Measurements from ENCODE around the gene CCNL2. TPM values are rescaled to one million over a fixed set of nuclear protein-coding genes. Genes with fewer than 3 reads are reported as not detected.
A peak's percentile ranks its signal among the peaks of the same experiment; 100 is the strongest.

CCNL2 gene
- polyA plus RNA-seq, 4 donors: 71.9 to 224 (median 198) TPM

- H3K27me3 ChIP-seq (ENCODE audit: control insufficient read depth in 3 of 3, insufficient read depth in 3 of 3, low read length in 3 of 3): no peaks in the 10 kb centered on the region
- DNase-seq (no peak), FAIRE-seq (no peak)
- WGBS, 3 donors: 87 to 88% (median 87%) methylated on average over 42 to 45 of the region's 45 CpGs
- H3K4me1 ChIP-seq (ENCODE audit: control insufficient read depth in 3 of 3, insufficient read depth in 2 of 3, low read depth in 1 of 3, low read length in 2 of 3): peaks cover 0 to 62% (median 2%) of the 10 kb centered on the region in 3 donors
- peak overlapping the region in 1 of 3 donors; percentile 62 for H3K27ac ChIP-seq (ENCODE audit: low read depth in 1 of 3, low read length in 2 of 3)
- no peaks in the 10 kb centered on the region for H3K9me3 ChIP-seq (ENCODE audit: control insufficient read depth in 2 of 2, insufficient read depth in 1 of 2, low read depth in 1 of 2, low read length in 1 of 2)
- H3K4me3 ChIP-seq (ENCODE audit: low read depth in 1 of 3, low read length in 3 of 3): peak overlapping the region in 1 of 3 donors; percentile 71
- H3K36me3 ChIP-seq (ENCODE audit: control insufficient read depth in 3 of 3, insufficient read depth in 2 of 3, low read depth in 1 of 3, low read length in 3 of 3): peaks cover 0 to 47% (median 0%) of the 10 kb centered on the region in 3 donors
Measured at GRCh38 chr1:1438531-1439381, 39.6 kb upstream of the CCNL2 start.

GRCh38 chr1:1437904-1438376, 38.8 kb upstream of the CCNL2 start:
- H3K4me3 ChIP-seq (ENCODE audit: low read depth in 1 of 3, low read length in 3 of 3): peak overlapping the region in 1 of 3 donors; percentile 71
- 20 to 57% (median 25%) methylated on average over 11 of the region's 11 CpGs for WGBS, 3 donors
- H3K36me3 ChIP-seq (ENCODE audit: control insufficient read depth in 3 of 3, insufficient read depth in 2 of 3, low read depth in 1 of 3, low read length in 3 of 3): peaks cover 0 to 47% (median 0%) of the 10 kb centered on the region in 3 donors
- no peaks in the 10 kb centered on the region for H3K27me3 ChIP-seq (ENCODE audit: control insufficient read depth in 3 of 3, insufficient read depth in 3 of 3, low read length in 3 of 3)
- H3K27ac ChIP-seq (ENCODE audit: low read depth in 1 of 3, low read length in 2 of 3): peak overlapping the region in 1 of 3 donors; percentile 62
- H3K4me1 ChIP-seq (ENCODE audit: control insufficient read depth in 3 of 3, insufficient read depth in 2 of 3, low read depth in 1 of 3, low read length in 2 of 3): peaks cover 0 to 70% (median 2%) of the 10 kb centered on the region in 3 donors
- no peaks in the 10 kb centered on the region for H3K9me3 ChIP-seq (ENCODE audit: control insufficient read depth in 2 of 2, insufficient read depth in 1 of 2, low read depth in 1 of 2, low read length in 1 of 2)
- FAIRE-seq: no peak
- peak; percentile 52 to 93 for DNase-seq

- H3K9me3 ChIP-seq (ENCODE audit: control insufficient read depth in 2 of 2, insufficient read depth in 1 of 2, low read depth in 1 of 2, low read length in 1 of 2): no peaks in the 10 kb centered on the region
- H3K36me3 ChIP-seq (ENCODE audit: control insufficient read depth in 3 of 3, insufficient read depth in 2 of 3, low read depth in 1 of 3, low read length in 3 of 3): peaks cover 0 to 44% (median 0%) of the 10 kb centered on the region in 3 donors
- WGBS, 3 donors: 83 to 86% (median 84%) methylated on average over 31 of the region's 31 CpGs
- H3K4me3 ChIP-seq (ENCODE audit: low read depth in 1 of 3, low read length in 3 of 3): peak overlapping the region in 1 of 3 donors; percentile 71
- DNase-seq (peak in 1 of 2 donors; percentile 5), FAIRE-seq (no peak)
- H3K27ac ChIP-seq (ENCODE audit: low read depth in 1 of 3, low read length in 2 of 3): peak overlapping the region in 1 of 3 donors; percentile 62
- H3K27me3 ChIP-seq (ENCODE audit: control insufficient read depth in 3 of 3, insufficient read depth in 3 of 3, low read length in 3 of 3): no peaks in the 10 kb centered on the region
- peaks cover 0 to 77% (median 5%) of the 10 kb centered on the region in 3 donors for H3K4me1 ChIP-seq (ENCODE audit: control insufficient read depth in 3 of 3, insufficient read depth in 2 of 3, low read depth in 1 of 3, low read length in 2 of 3)
Measured at GRCh38 chr1:1437033-1437903, 38.1 kb upstream of the CCNL2 start.

GRCh38 chr1:1436630-1437032, 37.5 kb upstream of the CCNL2 start:
- no peak overlapping the region for H3K27ac ChIP-seq (ENCODE audit: low read depth in 1 of 3, low read length in 2 of 3)
- H3K36me3 ChIP-seq (ENCODE audit: control insufficient read depth in 3 of 3, insufficient read depth in 2 of 3, low read depth in 1 of 3, low read length in 3 of 3): peaks cover 0 to 40% (median 0%) of the 10 kb centered on the region in 3 donors
- no peaks in the 10 kb centered on the region for H3K27me3 ChIP-seq (ENCODE audit: control insufficient read depth in 3 of 3, insufficient read depth in 3 of 3, low read length in 3 of 3)
- peak overlapping the region in 1 of 3 donors; percentile 71 for H3K4me3 ChIP-seq (ENCODE audit: low read depth in 1 of 3, low read length in 3 of 3)
- WGBS, 3 donors: 83 to 91% (median 89%) methylated on average over 7 of the region's 7 CpGs
- FAIRE-seq (no peak), DNase-seq (peak in 1 of 2 donors; percentile 20)
- peaks cover 0 to 81% (median 6%) of the 10 kb centered on the region in 3 donors for H3K4me1 ChIP-seq (ENCODE audit: control insufficient read depth in 3 of 3, insufficient read depth in 2 of 3, low read depth in 1 of 3, low read length in 2 of 3)
- no peaks in the 10 kb centered on the region for H3K9me3 ChIP-seq (ENCODE audit: control insufficient read depth in 2 of 2, insufficient read depth in 1 of 2, low read depth in 1 of 2, low read length in 1 of 2)

- Histone ChIP-seq H3K4me1 (ENCODE audit: control insufficient read depth in 3 of 3, insufficient read depth in 2 of 3, low read depth in 1 of 3, low read length in 2 of 3) (peaks cover 0 to 81% (median 6%) of the 10 kb centered on the region in 3 donors), H3K27me3 (ENCODE audit: control insufficient read depth in 3 of 3, insufficient read depth in 3 of 3, low read length in 3 of 3) (no peaks in the 10 kb centered on the region), H3K9me3 (ENCODE audit: control insufficient read depth in 2 of 2, insufficient read depth in 1 of 2, low read depth in 1 of 2, low read length in 1 of 2) (no peaks in the 10 kb centered on the region), H3K27ac (ENCODE audit: low read depth in 1 of 3, low read length in 2 of 3) (peak overlapping the region in 1 of 3 donors; percentile 30), H3K36me3 (ENCODE audit: control insufficient read depth in 3 of 3, insufficient read depth in 2 of 3, low read depth in 1 of 3, low read length in 3 of 3) (peaks cover 0 to 34% (median 0%) of the 10 kb centered on the region in 3 donors), H3K4me3 (ENCODE audit: low read depth in 1 of 3, low read length in 3 of 3) (peak overlapping the region; percentile 46 to 71 (median 71))
- WGBS, 3 donors: 15 to 19% (median 17%) methylated on average over 34 to 40 of the region's 40 CpGs
- FAIRE-seq (no peak), DNase-seq (peak in 1 of 2 donors; percentile 5)
Measured at GRCh38 chr1:1435911-1436629, 36.9 kb upstream of the CCNL2 start.

GRCh38 chr1:1435106-1435903, 36.2 kb upstream of the CCNL2 start, which contains the start of gene VWA1:
VWA1 (plus strand) TSS chr1:1435690; CDS start chr1:1435749, 59 bp downstream.
- H3K27me3 ChIP-seq (ENCODE audit: control insufficient read depth in 3 of 3, insufficient read depth in 3 of 3, low read length in 3 of 3): no peaks in the 10 kb centered on the region
- FAIRE-seq: no peak
- WGBS, 3 donors: 9 to 23% (median 10%) methylated on average over 35 to 89 of the region's 89 CpGs
- H3K4me1 ChIP-seq (ENCODE audit: control insufficient read depth in 3 of 3, insufficient read depth in 2 of 3, low read depth in 1 of 3, low read length in 2 of 3): peaks cover 0 to 81% (median 6%) of the 10 kb centered on the region in 3 donors
- H3K4me3 ChIP-seq (ENCODE audit: low read depth in 1 of 3, low read length in 3 of 3): peak within 1 kb of the TSS; percentile 46 to 71 (median 71)
- H3K9me3 ChIP-seq (ENCODE audit: control insufficient read depth in 2 of 2, insufficient read depth in 1 of 2, low read depth in 1 of 2, low read length in 1 of 2): no peaks in the 10 kb centered on the region
- DNase-seq: peak; percentile 44 to 92
- H3K36me3 ChIP-seq (ENCODE audit: control insufficient read depth in 3 of 3, insufficient read depth in 2 of 3, low read depth in 1 of 3, low read length in 3 of 3): peaks cover 0 to 29% (median 0%) of the 10 kb centered on the region in 3 donors
- H3K27ac ChIP-seq (ENCODE audit: low read depth in 1 of 3, low read length in 2 of 3): peak within 1 kb of the TSS in 2 of 3 donors; percentile 91 to 96

- no peaks in the 10 kb centered on the region for H3K27me3 ChIP-seq (ENCODE audit: control insufficient read depth in 3 of 3, insufficient read depth in 3 of 3, low read length in 3 of 3)
- peaks cover 0 to 84% (median 6%) of the 10 kb centered on the region in 3 donors for H3K4me1 ChIP-seq (ENCODE audit: control insufficient read depth in 3 of 3, insufficient read depth in 2 of 3, low read depth in 1 of 3, low read length in 2 of 3)
- no peak for DNase-seq
Measured at GRCh38 chr1:1434824-1435105, 35.6 kb upstream of the CCNL2 start.

More at GRCh38 chr1:1434824-1435105, 35.6 kb upstream of the CCNL2 start:
- Histone ChIP-seq H3K4me3 (ENCODE audit: low read depth in 1 of 3, low read length in 3 of 3) (no peak overlapping the region), H3K9me3 (ENCODE audit: control insufficient read depth in 2 of 2, insufficient read depth in 1 of 2, low read depth in 1 of 2, low read length in 1 of 2) (no peaks in the 10 kb centered on the region), H3K36me3 (ENCODE audit: control insufficient read depth in 3 of 3, insufficient read depth in 2 of 3, low read depth in 1 of 3, low read length in 3 of 3) (peaks cover 0 to 23% (median 0%) of the 10 kb centered on the region in 3 donors), H3K27ac (ENCODE audit: low read depth in 1 of 3, low read length in 2 of 3) (peak overlapping the region in 2 of 3 donors; percentile 91 to 96)
- 64 to 96% (median 74%) methylated on average over 4 of the region's 4 CpGs for WGBS, 3 donors
- no peak for FAIRE-seq
